Left renal pelvis (tissue), 4 donors: ENCODE data around the gene MTX2. TPM values are rescaled to one million over a fixed set of nuclear protein-coding genes. Genes with fewer than 3 reads are reported as not detected.
"Not testable (repeated sequence)": the region's sequence is repeated elsewhere in the genome, so short reads cannot be mapped to it uniquely, and the experiment has no call there.

Experiments used
- DNase-seq, 4 donors: peaks; one replicate each; pipeline ENCODE4 v3.0.0-alpha.2; 2013; ENCODE audit warnings: low read depth in 4 of 4, low spot score in 3 of 4
- polyA plus RNA-seq, 4 donors: library from polyadenylated mRNA; unstranded; fragments of 120-200 nt; gene quantifications; one replicate each; pipeline ENCODE4 v1.2.1, GENCODE V29; 2013; ENCODE audit not compliant: insufficient read length in 4 of 4

Gene MTX2
- polyA plus RNA-seq, 4 donors: 49.0 to 103 (median 96.7) TPM

GRCh38 chr2:176370467-176371171 lies 101.4 kb downstream of the MTX2 start:
- DNase-seq: peak in 1 of 4 donors; percentile 14

- not testable (repeated sequence) for DNase-seq
These were observed 103.9 kb downstream of the MTX2 start for GRCh38 chr2:176373155-176373554.

- DNase-seq: no peak
These were observed 109.1 kb downstream of the MTX2 start for GRCh38 chr2:176378323-176378722.

GRCh38 chr2:176380341-176380740 lies 111.1 kb downstream of the MTX2 start:
- no peak for DNase-seq

- no peak for DNase-seq
These were observed 113.9 kb downstream of the MTX2 start for GRCh38 chr2:176383100-176383499.

- no peak for DNase-seq
These were observed 114.7 kb downstream of the MTX2 start for GRCh38 chr2:176383836-176384442.

GRCh38 chr2:176385219-176385759 lies 116.0 kb downstream of the MTX2 start:
- no peak for DNase-seq

GRCh38 chr2:176385838-176386237 lies 116.6 kb downstream of the MTX2 start:
- DNase-seq: no peak

Other genes starting within 250 kb of the MTX2 start
- under 1 TPM in 2 of 4 donors, not detected in 2; 0.04 to 0.06 TPM for gene EVX2, start 185.5 kb upstream of the MTX2 start, polyA plus RNA-seq
- gene HOXD13, start 176.7 kb upstream of the MTX2 start, polyA plus RNA-seq: under 1 TPM; 0.10 to 0.36 (median 0.23) TPM
- gene HOXD12, start 169.6 kb upstream of the MTX2 start, polyA plus RNA-seq: under 1 TPM; 0.33 to 0.86 (median 0.51) TPM
- gene HOXD11, start 162.2 kb upstream of the MTX2 start, polyA plus RNA-seq: 10 to 100 TPM; 45.8 to 76.0 (median 63.4) TPM
- 100 to 1,000 TPM; 127 to 194 (median 184) TPM for gene HOXD10, start 152.7 kb upstream of the MTX2 start, polyA plus RNA-seq
- 100 to 1,000 TPM in 1 of 4 donors, 10 to 100 TPM in 3; 58.0 to 106 (median 69.1) TPM for gene HOXD9, start 146.7 kb upstream of the MTX2 start, polyA plus RNA-seq
- 100 to 1,000 TPM in 3 of 4 donors, 10 to 100 TPM in 1; 42.2 to 245 (median 180) TPM for gene HOXD8, start 139.7 kb upstream of the MTX2 start, polyA plus RNA-seq
- gene HOXD4, start 117.9 kb upstream of the MTX2 start, polyA plus RNA-seq: 10 to 100 TPM; 32.9 to 66.2 (median 39.4) TPM
- gene HOXD3, start 112.1 kb upstream of the MTX2 start, polyA plus RNA-seq: 10 to 100 TPM; 13.8 to 31.0 (median 24.6) TPM
- 10 to 100 TPM in 1 of 4 donors, 1 to 10 TPM in 3; 3.1 to 13.7 (median 8.5) TPM for gene HOXD1, start 80.8 kb upstream of the MTX2 start, polyA plus RNA-seq